K562 (cell line): ENCODE data around the gene TACR1. TPM values are rescaled to one million over a fixed set of nuclear protein-coding genes. Genes with fewer than 3 reads are reported as not detected.

Experiments
- ASH1L ChIP-seq: fragments of 450-650 bp; IDR thresholded peaks from 2 replicates; pipeline ENCODE4 v1.6.1; 2018; ENCODE audit warnings: borderline replicate concordance, mild to moderate bottlenecking, low read depth; ENCODE audit not compliant: partially characterized antibody
- BMI1 ChIP-seq: fragments of 150-350 bp; IDR thresholded peaks from 2 replicates; pipeline ENCODE4 v1.6.1; 2014; ENCODE audit warnings: low read length
- CBFA2T3 ChIP-seq: fragments of 450-650 bp; IDR thresholded peaks from 2 replicates; pipeline ENCODE4 v1.6.1; 2017
- CBX2 ChIP-seq: fragments of 200-600 bp; sonication (generic); IDR thresholded peaks from one replicate; pipeline ENCODE4 v1.6.1; 2012; ENCODE audit warnings: mild to moderate bottlenecking, low read length, inconsistent platforms; ENCODE audit not compliant: insufficient read depth, poor library complexity, severe bottlenecking
- DPF2 ChIP-seq: fragments of 450-650 bp; IDR thresholded peaks from 2 replicates; pipeline ENCODE4 v1.6.1; 2016
- E2F8 ChIP-seq: fragments of 450-650 bp; IDR thresholded peaks from 2 replicates; pipeline ENCODE4 v1.7.1; 2018; ENCODE audit warnings: mild to moderate bottlenecking, low read depth; ENCODE audit not compliant: partially characterized antibody
- MECOM ChIP-seq: fragments of 250-450 bp; sonication (Bioruptor Pico); IDR thresholded peaks from 2 replicates; pipeline ENCODE4 v1.8.0; 2022; ENCODE audit warnings: inconsistent platforms
- MXD1 ChIP-seq: fragments of 250-450 bp; sonication (Bioruptor Pico); IDR thresholded peaks from 2 replicates; pipeline ENCODE4 v1.8.0; 2021; ENCODE audit warnings: borderline replicate concordance, mild to moderate bottlenecking, moderate library complexity; ENCODE audit not compliant: poor library complexity, severe bottlenecking
- POLR2A ChIP-seq: fragments of 450-650 bp; conservative IDR thresholded peaks from 2 replicates; pipeline ENCODE4 v1.6.1; 2016
- POLR2AphosphoS2 ChIP-seq: IDR thresholded peaks from 2 replicates; pipeline ENCODE4 v1.6.1; 2012; ENCODE audit warnings: low read length, improper control_type of control experiment
- STAT5A ChIP-seq: IDR thresholded peaks from 2 replicates; pipeline ENCODE4 v1.6.1; 2012; ENCODE audit warnings: low read length, inconsistent platforms, borderline replicate concordance
- TAL1 ChIP-seq: fragments of 450-650 bp; IDR thresholded peaks from 2 replicates; pipeline ENCODE4 v1.6.1; 2016; ENCODE audit warnings: mild to moderate bottlenecking
- THRAP3 ChIP-seq: fragments of 450-650 bp; IDR thresholded peaks from 2 replicates; pipeline ENCODE4 v1.6.1; 2016; ENCODE audit warnings: mild to moderate bottlenecking, inconsistent platforms, borderline replicate concordance
- ZNF280A ChIP-seq: fragments of 450-650 bp; IDR thresholded peaks from 2 replicates; pipeline ENCODE4 v1.6.1; 2018; ENCODE audit warnings: mild to moderate bottlenecking, low read depth; ENCODE audit not compliant: partially characterized antibody
- ZNF561 ChIP-seq: fragments of 450-650 bp; formaldehyde crosslinking; conservative IDR thresholded peaks from 2 replicates; pipeline ENCODE4 v1.4.0; 2020; ENCODE audit warnings: mild to moderate bottlenecking, moderate library complexity
- polyA plus RNA-seq, 8 experiments: library from polyadenylated mRNA; depleted of rRNA in 4 of 8; stranded (reverse) in 5 of 8; unstranded in 3 of 8; fragments of >200 nt; fragmentation: Nextera tagmentation in 2 of 8; fragmentation: Illumina TruSeq in 1 of 8; extraction: Ambion mirVana in 2 of 8; extraction: Trizol in 1 of 8; gene quantifications; 2 replicates each; pipeline versions ENCODE4 v1.2.1 to v1.2.3, GENCODE V29; 2011 to 2014; ENCODE audit warnings: inconsistent platforms in 1 of 8, missing spikeins in 1 of 8
- total RNA-seq, 7 experiments: library from RNA; depleted of rRNA in 6 of 7; stranded (reverse); fragments of >200 nt in 6 of 7; fragmentation: Illumina TruSeq in 2 of 7; extraction: Trizol in 2 of 7; gene quantifications; 2 replicates each; pipeline versions ENCODE4 v1.2.1 to v1.2.3, GENCODE V29; 2011 to 2021; ENCODE audit warnings: low replicate concordance in 1 of 7

TACR1 gene
- total and polyA plus RNA-seq, 9 of the 15 experiments (the other 6 are each of a cell fraction or from before 2014, with no cell fraction given), result not detected

GRCh38 chr2:75090770-75091515, 108.4 kb downstream of the TACR1 start (continued):
- no peak for TF ChIP-seq E2F8
- no peak for TF ChIP-seq ASH1L
- peak; percentile 69 for TF ChIP-seq TAL1
- TF ChIP-seq STAT5A, result peak; percentile 52; the same call in 1 of the 2 replicates
- no peak for TF ChIP-seq MXD1 (CRISPR knock-in tag)
- TF ChIP-seq ZNF561 (CRISPR knock-in tag), result no peak
- TF ChIP-seq BMI1, result no peak
- TF ChIP-seq MECOM, result no peak
- peak; percentile 83 for TF ChIP-seq CBFA2T3
- TF ChIP-seq CBX2, result no peak
- no peak for TF ChIP-seq THRAP3
- no peak for TF ChIP-seq POLR2A
- TF ChIP-seq ZNF280A, result no peak
- no peak for TF ChIP-seq POLR2AphosphoS2
- TF ChIP-seq DPF2, result peak; percentile 73
